GM12875 (cell line): ENCODE data around the gene NPR1.
A peak's percentile ranks its signal among the peaks of the same experiment; 100 is the strongest.
"Not testable (repeated sequence)": the region's sequence is repeated elsewhere in the genome, so short reads cannot be mapped to it uniquely, and the experiment has no call there.

Experiments
- H3K4me3 ChIP-seq: one replicate; pipeline ENCODE4 v1.5.1; 2011; ENCODE audit warnings: low read depth, low read length, control low read depth
- TF ChIP-seq, protein P1 (sequence below): IDR thresholded peaks from 2 replicates; pipeline ENCODE4 v1.5.1; 2011; ENCODE audit warnings: low read depth, mild to moderate bottlenecking, control low read depth, inconsistent platforms, low read length, moderate library complexity, borderline replicate concordance; ENCODE audit not compliant: insufficient read depth

The NPR1 gene

DNA sequence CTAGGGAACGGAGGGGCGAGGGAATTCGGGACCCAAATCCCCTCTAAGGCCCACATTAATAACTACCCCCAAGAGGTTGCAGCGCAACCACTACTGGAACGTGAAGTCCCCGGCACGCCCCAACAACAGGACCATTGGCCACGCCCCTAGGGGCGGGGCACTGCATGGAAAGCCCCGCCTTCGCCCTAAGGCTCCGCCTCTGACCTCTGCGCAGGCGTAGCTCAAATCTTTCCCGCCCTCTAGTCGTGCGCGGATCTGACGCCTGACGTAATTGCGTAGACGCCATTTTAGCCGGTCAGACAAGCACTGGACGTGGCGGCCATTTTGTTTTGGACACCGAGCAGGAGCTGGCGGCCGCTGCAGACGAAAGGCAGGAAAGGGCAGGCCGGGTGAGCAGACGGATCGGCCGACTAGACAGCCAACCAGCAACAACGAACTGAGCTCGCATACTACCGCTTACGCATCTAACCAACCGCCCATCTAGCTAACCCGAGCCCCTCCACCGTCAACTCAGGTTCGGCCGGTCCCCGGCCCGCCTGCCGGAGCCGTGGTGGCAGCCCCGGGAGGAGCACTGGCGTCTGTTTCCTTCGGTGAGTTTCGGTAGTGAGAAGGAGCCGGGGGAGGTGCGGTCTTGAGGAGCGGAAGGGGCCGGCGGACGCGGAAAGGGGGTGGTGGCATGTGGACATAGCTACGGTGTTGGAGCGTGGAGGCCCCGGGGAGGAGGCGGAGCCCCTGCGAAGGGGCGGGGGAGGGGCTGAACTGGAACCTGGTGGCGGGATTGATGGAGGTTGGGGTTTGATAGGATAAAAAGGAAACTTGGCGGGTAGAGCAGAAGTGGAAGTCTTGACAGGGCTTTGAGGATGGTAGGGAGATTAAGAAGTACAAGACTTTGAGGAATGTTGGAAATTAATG, 44.5 kb upstream of the NPR1 start, which contains the start of gene CHTOP:
TSS of gene CHTOP (plus strand) at position 313 of the 912 bp plus-strand sequence. CDS start 2,523 bp downstream, outside the sequence.
- H3K4me3 ChIP-seq, result peak within 1 kb of the TSS; percentile 72
- TF ChIP-seq, protein P1, sequence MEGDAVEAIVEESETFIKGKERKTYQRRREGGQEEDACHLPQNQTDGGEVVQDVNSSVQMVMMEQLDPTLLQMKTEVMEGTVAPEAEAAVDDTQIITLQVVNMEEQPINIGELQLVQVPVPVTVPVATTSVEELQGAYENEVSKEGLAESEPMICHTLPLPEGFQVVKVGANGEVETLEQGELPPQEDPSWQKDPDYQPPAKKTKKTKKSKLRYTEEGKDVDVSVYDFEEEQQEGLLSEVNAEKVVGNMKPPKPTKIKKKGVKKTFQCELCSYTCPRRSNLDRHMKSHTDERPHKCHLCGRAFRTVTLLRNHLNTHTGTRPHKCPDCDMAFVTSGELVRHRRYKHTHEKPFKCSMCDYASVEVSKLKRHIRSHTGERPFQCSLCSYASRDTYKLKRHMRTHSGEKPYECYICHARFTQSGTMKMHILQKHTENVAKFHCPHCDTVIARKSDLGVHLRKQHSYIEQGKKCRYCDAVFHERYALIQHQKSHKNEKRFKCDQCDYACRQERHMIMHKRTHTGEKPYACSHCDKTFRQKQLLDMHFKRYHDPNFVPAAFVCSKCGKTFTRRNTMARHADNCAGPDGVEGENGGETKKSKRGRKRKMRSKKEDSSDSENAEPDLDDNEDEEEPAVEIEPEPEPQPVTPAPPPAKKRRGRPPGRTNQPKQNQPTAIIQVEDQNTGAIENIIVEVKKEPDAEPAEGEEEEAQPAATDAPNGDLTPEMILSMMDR, result no peak

DNA sequence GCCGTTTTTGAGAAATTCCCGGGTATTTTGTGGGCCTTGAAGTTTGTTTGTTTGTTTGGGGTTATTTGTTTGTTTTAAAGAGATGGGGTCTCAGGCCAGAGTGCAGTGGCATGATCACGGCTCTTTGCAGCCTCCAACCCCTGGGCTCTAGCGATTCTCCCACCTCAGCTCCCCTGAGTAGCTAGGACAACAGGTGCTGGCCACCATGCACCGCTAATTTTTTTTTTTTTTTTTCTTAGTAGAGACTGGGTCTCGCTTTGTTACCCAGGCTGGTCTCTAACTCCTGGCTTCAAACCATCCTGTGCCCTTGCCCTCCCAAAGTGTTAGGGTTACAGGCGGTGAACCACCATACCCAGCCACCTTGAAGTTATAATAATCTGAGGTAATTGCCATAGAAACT, 42.6 kb upstream of the NPR1 start:
- H3K4me3 ChIP-seq, result no peak overlapping the region
- TF ChIP-seq, protein P1, result no peak

DNA sequence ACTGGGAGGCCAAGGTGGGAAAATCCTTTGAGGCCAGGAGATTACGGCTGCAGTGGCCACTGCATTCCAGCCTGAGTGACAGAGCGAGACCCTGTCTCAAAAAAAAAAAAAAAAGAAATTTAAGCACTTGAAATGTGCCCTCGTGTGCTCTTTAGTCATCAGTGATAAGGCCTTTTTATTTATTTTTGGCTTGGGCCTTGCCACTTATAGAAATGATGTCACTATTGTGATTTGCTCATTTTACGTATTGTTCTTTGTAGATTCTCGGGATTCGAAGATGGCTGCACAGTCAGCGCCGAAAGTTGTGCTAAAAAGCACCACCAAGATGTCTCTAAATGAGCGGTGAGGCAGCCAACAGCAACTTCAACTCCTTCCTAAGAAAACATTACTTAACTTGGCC, 42.2 kb upstream of the NPR1 start:
- H3K4me3 ChIP-seq, result no peak overlapping the region
- TF ChIP-seq, protein P1, result no peak

DNA sequence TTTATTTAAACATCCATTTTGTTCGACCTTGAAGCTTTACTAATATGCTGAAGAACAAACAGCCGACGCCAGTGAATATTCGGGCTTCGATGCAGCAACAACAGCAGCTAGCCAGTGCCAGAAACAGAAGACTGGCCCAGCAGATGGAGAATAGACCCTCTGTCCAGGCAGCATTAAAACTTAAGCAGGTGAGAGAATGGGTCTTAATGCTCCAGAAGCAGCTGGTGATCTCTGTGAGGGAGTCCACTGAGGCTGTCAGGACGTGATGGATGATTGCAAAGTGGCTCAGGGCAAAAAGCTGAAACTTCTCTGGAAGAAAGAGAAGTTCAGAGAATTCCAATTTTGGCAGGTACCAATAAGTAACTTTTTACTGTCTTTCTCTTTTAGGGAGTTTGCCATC, 40.2 kb upstream of the NPR1 start:
- TF ChIP-seq, protein P1, result no peak

DNA sequence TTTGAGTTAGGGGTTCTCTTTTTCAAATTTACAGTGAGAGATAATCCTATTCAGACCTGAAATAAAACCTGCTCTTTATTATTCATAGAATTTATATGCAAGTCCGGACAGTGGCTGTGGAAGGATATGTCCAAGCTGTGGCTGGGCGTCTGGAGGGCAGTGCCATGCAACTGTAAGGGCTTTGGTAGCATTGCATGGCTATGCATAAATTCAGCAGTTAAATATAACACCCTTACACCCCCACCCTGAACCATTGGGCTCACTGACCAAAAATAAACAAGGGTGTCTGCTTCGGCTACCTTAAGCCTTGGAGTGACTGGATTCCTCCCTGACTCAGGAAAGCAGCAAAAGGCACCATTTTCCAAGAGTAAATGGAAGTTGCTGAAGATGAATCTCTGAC, 39.2 kb upstream of the NPR1 start:
- TF ChIP-seq, protein P1, result no peak
- no peak overlapping the region for H3K4me3 ChIP-seq

More for the DNA sequence above, 40.2 kb upstream of the NPR1 start:
- H3K4me3 ChIP-seq, result no peak overlapping the region

DNA sequence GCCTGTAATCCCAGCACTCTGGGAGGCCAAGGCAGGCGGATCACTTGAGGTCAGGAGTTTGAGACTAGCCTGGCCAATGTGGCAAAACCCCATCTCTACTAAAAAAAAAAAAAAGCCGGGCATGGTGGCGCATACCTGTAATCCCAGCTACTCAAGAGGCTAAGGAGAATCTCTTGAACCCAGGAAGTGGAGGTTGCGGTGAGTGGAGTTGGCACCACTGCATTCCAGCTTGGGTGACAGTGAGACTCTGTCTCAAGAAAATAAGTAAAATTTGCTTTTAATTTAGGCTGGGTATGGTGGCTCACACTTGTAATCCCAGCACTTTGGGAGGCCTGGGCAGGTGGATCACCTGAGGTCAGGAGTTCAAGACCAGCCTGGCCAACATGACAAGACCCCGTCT, 38.3 kb upstream of the NPR1 start:
- H3K4me3 ChIP-seq, result not testable (repeated sequence)

DNA sequence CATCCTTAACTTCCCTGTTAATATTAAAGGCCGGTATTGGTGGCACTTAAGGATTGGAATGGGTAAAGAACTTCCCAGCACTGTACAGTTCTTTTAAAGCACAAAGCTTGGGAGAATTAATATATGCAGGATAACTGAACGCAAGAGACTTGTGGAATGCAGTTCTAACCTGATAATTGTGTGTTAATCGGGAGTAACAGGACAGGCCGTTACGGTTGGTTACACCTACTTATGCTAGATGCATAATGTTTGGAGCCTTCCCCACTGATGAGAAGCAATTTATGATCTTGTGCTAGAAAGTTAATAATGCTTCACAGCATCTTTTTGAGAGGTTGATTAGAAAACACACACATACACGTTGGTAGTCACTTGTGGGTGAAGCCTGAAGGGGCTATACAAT, 37.6 kb upstream of the NPR1 start:
- TF ChIP-seq, protein P1, result no peak
- H3K4me3 ChIP-seq, result no peak overlapping the region
